Measurements from ENCODE around the gene PPP1R14B.

The PPP1R14B gene

DNA sequence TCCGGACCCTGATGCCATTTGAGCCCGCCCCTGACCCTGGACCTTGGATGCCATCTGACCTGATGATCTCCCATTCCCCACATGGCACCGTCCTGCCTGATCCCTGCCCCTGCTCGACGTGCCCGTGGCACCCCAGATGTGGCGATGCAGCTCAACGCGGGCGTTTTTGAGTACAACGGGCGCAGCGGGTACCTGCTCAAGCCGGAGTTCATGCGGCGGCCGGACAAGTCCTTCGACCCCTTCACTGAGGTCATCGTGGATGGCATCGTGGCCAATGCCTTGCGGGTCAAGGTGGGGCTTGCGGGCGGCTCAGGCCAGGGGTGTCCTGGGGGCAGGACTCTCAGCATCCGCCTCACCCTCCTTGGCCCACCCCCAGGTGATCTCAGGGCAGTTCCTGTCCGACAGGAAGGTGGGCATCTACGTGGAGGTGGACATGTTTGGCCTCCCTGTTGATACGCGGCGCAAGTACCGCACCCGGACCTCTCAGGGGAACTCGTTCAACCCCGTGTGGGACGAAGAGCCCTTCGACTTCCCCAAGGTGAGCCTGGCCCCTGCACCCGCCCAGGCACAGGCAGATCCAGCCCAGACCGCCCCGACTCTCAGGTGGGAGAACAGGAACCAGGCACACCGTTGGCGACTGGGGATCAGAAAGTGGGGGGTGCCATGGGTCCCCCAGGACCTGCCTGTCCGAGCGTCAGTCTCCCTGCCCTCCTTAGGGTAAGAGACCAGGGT is 15.7 kb upstream of the PPP1R14B start:
- in situ Hi-C loops (cut with MboI; ENCODE audit: low sequenced_read_pairs), result no loop called here

DNA sequence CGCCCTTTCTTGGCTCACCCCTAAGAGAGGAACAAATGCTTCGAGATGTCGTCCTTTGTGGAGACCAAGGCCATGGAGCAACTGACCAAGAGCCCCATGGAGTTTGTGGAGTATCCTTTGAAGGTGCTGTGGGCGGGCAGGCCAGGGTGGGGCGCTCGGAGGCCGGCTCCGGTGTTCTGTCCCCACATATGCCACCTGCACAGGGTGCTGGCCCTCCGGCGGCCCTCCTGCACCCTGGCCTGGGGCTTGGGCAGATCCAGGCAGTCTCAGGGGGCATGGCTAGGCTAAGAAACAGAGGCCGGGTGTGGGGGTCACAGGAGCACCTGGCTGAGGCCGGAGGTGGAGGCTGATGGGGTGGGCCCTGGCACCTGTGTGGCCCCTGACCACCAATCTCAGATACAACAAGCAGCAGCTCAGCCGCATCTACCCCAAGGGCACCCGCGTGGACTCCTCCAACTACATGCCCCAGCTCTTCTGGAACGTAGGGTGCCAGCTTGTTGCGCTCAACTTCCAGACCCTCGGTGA is 14.9 kb upstream of the PPP1R14B start:
- in situ Hi-C loops (cut with MboI; ENCODE audit: low sequenced_read_pairs), result no loop called here

DNA sequence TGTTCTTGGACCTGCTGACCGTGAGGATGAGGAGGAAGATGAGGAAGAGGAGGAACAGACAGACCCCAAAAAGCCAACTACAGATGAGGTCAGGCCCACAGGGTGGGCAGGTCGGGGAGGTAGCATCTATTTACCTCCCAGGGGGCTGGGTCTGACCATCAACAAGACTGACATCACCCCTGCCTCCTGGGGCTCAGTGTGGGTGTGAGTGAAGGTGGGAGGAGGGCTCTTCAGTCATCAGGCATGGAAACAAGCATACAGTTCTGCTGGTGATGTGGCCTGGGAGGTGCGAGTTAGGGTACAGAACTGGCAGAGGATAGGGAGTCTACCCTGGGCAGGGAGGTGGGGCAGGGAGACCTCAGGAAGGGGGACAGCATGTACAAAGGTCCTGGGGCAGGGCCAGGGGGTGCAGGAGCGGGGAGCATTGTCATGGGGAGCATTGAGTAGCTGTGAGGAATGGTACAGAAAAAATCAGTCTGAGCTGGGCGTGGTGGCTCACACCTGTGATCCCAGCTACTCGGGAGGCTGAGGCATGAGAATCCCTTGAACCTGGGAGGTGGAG is 13.5 kb upstream of the PPP1R14B start:
- in situ Hi-C loops (cut with MboI; ENCODE audit: low sequenced_read_pairs), result no loop called here

DNA sequence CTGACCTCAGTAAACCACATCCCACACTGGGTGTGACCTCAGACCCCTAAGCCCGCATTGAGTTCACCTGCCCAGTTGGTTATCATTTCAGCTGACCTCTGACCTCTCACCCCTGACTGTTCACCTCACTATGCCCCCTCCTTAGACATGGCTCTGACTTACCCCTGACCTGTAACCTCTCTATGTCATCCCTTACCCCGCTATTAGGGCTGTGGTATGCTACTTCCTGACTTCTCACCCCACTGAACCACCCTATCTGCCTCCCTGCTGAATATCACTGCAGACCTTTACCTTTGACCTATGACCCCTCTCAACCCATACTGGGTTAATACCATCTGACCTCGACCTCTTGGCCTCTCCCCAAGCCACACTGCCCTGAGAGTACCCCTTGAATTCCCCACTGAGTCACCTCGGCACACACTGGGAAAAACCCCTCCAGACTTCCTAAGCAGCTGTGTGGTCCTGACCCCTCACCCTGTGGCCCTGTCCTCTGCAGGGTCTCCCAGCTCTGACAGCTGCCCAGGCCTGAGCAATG is 12.9 kb upstream of the PPP1R14B start:
- in situ Hi-C loops (cut with MboI; ENCODE audit: low sequenced_read_pairs), result no loop called here

DNA sequence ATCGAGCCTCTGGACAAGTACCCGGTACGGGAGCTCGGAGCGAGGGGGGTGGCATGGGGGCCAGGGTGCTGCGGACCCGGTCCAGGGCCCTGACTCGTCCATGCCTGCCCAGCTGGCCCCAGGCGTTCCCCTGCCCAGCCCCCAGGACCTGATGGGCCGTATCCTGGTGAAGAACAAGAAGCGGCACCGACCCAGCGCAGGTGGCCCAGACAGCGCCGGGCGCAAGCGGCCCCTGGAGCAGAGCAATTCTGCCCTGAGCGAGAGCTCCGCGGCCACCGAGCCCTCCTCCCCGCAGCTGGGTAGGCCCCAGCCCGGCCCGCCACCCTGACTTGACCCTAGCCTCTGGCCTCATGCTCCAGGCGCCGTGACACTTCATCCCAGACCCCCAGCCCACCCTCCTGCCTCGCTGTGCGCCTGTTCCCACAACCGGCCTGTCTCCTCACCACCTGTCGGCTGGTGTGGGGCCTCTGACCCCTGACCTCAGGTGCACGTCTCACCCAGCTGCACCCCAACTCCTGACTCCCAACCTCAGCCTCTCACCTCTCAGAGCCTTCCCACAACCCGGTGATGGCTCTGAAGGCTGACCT is 12.3 kb upstream of the PPP1R14B start:
- in situ Hi-C loops (cut with MboI; ENCODE audit: low sequenced_read_pairs), result no loop called here

DNA sequence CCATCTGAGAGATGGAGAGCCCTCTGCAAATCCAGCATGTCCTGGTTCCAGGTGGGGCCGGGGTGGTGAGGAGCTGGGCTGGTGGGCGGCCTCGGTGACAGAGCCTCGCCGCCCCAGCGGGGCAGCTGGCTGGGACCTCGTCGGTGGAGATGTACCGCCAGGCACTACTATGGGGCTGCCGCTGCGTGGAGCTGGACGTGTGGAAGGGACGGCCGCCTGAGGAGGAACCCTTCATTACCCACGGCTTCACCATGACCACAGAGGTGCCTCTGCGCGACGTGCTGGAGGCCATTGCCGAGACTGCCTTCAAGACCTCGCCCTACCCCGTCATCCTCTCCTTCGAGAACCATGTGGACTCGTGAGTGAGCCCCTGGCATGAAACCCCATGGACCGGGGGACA is 11.6 kb upstream of the PPP1R14B start:
- in situ Hi-C loops (cut with MboI; ENCODE audit: low sequenced_read_pairs), result no loop called here

DNA sequence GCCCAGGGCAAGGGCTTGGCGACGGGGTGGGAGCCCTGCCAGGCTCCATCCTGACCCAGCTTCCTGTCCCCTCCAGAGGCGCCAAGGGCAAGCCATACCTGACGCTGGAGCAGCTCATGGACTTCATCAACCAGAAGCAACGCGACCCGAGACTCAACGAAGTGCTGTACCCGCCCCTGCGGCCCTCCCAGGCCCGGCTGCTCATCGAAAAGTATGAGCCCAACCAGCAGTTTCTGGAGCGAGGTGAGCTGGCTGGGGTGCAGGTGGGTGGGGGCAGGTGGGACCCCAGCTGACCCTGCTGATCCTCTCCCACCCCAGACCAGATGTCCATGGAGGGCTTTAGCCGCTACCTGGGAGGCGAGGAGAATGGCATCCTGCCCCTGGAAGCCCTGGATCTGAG is 9.6 kb upstream of the PPP1R14B start:
- in situ Hi-C loops (cut with MboI; ENCODE audit: low sequenced_read_pairs), result no loop called here

DNA sequence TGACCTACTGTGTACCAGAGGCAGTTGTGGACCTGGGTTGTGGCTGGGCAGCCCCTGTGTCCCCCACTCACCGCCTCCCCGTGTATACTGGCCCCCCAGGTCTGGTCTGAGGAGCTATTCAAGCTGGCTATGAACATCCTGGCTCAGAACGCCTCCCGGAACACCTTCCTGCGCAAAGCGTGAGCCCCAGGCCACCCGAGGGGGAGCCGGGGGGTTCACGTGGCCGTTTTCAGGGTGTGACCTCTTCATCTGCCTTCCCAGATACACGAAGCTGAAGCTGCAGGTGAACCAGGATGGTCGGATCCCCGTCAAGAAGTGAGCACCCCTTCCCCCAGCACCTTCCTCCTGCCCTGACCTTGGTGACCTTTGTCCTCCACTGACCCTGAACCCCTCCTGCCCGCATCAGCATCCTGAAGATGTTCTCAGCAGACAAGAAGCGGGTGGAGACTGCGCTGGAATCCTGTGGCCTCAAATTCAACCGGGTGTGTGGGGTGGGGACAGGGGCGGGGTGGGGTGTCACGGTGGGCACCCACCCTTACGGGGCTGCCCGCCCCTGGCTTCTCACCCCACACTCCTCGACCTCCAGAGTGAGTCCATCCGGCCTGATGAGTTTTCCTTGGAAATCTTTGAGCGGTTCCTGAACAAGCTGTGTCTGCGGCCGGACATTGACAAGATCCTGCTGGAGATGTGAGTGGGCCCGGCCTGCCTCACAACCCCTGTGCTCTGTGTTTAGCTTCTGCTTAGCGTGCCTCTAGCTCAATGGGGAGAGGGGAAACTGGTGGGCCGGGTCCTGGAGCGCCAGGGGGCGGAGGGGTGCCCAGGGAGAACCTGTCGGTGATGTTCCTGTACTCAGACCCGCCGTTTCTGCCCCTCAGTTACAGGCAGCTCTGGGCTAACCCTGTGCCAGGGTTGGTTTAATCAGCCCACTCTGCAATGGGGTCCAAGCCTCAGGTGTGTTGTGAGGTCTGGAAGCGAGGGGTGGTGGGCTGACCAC is 8.7 kb upstream of the PPP1R14B start:
- in situ Hi-C loops (cut with MboI; ENCODE audit: low sequenced_read_pairs), result no loop called here

DNA sequence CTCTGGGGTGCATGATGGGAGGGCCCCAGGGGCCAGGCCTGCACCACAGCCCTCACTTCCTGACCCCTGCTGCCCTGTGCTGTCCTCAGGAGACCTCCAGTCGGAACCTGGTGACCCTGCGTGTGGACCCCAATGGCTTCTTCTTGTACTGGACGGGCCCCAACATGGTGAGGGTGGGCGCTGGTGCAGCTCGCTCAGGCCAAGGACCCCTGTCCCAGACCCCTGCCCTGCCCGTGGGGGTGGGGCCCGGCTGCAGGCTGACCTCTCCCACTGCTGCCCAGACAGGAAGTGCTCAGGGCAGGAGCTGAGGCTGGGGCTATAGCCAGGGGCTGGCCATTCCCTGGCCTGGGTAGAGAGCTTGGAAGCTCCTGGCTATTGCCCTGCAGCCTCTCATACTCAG is 7.6 kb upstream of the PPP1R14B start:
- in situ Hi-C loops (cut with MboI; ENCODE audit: low sequenced_read_pairs), result no loop called here

DNA sequence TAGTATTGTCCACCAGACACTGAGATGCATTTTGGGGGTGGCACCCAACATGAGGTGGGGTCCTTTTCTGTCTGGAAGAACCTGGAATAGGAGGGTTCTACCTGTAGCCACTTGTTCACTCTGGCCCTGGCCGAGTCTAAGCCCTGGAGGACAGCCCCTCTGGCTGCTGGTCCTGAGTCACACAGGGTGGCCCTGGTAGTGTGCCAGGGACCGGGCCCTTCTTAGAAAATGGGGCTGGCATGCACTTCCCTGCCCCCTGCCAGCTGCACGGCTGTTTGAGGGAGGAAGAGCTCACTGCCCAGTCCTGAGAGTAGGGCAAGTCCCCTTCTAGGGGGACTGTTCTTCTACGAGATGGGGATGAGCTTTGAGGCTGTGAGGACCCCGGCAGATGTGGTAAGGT is 6.7 kb upstream of the PPP1R14B start:
- in situ Hi-C loops (cut with MboI; ENCODE audit: low sequenced_read_pairs), result no loop called here

DNA sequence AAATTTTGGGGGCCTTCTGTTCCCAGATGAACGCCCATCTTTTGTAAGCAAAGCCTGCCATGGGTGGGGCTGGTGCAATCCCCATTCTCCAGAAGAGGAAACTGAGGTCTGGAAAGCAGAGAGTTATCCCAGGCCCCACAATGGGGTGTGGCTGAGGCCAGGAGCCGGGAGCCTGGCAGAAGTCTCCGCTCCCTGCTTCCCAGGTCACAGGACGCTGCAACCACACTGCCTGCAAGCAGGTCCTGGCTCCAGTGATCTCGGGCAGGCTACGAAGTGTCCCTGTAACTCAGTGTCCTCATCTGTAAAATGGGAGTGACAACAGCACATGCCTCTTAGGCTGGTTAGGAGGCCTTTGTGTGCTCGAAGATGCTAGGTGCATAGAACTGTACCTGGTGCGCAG is 6.3 kb upstream of the PPP1R14B start:
- in situ Hi-C loops (cut with MboI; ENCODE audit: low sequenced_read_pairs), result no loop called here

DNA sequence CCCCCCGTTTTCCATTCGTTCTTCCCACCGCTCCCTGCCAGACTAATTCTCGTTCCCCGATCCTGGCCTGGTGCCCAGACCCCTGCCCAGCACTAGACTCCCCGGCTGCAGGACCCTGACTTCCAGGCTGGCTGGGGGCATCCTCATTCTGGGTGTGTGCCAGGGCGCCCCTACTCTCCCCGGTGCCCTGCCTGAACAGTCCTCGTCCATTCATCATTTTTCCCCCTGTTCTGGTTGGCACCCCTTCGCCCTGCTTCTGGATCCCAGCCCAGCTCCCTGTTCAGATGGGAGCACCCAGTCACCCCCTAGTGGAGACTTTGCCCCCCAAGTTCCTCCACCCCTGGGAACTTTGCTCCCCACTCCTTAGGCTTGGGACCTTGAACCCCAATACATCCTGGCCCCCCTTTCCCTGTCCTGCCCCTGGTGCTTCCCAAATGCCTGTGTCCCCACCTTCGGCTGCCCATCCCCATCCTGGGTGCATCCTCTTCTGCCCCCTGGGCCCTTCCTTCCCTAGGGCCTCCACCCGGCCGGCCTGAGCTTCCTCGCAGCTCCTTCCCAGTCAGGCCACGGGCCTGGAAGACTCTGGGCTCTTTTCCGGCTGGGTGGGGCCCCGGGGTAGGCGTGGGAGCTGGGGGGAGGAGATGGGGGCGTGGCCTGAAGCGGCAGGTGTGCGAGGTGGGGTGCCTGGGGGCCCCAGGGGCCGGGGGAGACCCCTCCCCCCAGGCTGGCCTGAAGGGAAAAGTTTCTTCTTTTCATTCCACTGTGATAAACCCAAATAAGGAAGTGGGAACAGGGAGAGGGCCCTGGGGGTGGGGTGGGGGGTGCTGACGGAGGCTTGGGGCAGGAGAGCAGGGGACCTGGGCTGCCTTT is 5.5 kb upstream of the PPP1R14B start:
- in situ Hi-C loops (cut with MboI; ENCODE audit: low sequenced_read_pairs), result no loop called here

DNA sequence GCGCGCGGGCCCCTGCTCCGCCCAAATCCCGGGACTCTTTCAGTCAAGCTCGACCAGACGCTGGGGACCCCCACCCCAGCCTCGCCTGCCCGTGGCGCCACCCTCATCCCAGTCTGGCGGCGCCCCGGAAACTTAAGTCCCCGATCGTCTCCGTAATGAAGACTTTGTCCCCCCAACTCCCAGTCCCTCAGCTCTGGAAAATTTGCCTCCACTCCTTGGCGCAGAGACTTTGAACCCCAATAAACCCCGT is 4.9 kb upstream of the PPP1R14B start:
- in situ Hi-C loops (cut with MboI; ENCODE audit: low sequenced_read_pairs), result no loop called here

DNA sequence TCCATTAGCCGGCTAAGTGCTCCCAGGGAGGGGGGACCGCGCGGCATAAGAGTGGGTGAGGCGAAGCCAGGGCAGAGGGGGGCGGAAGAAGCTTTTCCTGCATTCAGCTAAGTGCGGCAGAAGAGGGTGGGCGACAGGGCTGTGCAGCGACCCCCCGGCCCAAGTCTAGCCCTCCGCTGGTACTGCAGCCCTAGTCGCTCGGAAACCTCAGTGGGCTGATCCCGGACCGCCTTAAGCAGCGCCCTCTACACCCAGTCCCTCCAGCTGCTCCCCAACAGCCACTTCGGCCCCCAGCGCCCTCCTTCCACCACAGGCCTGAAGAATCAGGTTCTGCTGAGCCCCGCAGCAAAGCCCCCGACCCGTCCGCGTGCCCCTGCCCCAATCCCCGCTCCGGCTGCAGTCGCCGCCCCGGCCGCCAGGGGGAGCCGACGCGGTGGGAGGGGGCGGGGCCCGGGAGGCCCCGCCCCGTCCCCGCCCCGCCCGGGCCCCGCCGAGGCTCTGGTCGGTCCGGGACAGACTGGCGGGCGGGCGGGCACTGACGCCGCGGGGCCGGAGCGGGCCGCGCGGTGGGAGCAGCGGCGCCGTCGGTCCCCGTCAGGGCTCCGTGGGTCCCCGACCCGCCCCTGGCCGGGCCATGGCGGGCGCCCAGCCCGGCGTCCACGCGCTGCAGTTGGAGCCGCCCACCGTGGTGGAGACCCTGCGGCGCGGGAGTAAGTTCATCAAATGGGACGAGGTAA is 4.4 kb upstream of the PPP1R14B start, which contains the start of gene PLCB3:
Gene PLCB3 (plus strand): TSS at position 515 of the 737 bp plus-strand sequence. CDS start 120 bp downstream, at position 635.
- in situ Hi-C loops (cut with MboI; ENCODE audit: low sequenced_read_pairs), result no loop called here

DNA sequence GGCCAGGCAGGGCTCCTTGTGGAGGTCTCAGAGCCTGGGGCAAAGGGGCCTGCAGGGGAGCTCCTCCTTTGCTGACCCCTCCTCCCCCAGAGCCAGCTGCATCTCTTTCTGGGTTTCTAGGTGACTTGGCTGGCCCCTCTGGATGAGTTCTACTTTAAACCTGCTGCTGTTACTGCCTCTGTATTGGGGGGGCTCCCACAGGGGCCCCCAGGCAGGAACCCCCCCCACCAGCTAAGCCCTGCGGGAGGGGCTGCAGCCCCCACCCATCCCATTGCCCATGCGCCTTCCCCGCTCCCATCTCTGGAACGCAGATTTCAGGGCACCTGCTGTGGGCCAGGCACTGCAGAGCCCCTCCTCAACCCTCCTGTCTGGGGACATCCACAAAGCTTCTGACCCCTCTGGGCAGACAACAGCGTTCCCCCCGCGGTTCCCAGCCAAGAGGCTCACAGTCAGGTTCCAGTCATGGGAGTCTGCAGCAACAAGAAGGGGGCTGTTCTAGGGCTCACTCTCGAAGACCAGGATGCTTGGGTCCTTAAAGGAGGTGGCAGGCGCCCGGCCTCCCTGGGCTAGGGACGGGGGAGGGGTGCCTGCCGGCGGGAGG is 3.8 kb upstream of the PPP1R14B start:
- in situ Hi-C loops (cut with MboI; ENCODE audit: low sequenced_read_pairs), result no loop called here

DNA sequence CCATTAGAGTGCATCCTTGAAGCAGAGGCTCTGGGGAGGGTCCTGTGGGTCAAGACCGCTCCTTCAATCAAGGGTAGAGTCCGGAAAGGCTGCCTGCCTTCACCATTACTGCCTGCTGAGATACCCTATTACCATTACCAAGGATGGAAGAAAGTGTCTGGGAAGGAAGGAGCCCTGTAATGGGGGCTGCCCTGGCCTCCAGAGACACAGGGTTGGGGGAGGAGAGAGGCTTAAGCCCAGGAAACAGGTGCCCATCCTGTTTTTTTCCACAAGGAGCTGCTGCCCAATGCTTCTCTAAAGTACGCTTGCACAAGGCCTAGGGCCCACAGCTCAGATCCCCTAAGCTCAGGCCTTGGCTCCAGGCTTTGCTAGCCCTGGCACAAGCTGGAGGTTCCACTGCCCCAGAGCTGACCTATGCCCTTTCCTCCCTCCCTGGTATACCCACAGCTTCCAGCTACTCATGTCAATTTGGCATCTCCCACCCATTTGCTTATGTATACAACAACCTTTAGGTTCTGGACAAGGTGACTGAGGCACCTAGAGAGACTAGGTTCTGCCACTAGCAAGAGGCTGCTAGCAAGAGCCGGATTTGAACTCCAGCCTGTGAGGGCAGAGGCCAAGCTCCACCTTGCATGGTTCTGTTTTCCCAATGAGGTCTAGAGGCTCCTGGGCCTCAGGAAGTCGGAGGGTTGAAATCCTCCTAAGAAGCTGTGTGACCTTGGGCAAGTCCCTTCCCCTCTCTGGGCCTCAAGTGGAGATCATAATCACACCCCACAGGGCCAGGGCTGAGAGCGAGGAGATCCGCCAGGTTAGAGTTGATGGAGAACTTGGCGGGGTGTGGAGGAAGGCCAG is 3.0 kb upstream of the PPP1R14B start:
- in situ Hi-C loops (cut with MboI; ENCODE audit: low sequenced_read_pairs), result no loop called here

DNA sequence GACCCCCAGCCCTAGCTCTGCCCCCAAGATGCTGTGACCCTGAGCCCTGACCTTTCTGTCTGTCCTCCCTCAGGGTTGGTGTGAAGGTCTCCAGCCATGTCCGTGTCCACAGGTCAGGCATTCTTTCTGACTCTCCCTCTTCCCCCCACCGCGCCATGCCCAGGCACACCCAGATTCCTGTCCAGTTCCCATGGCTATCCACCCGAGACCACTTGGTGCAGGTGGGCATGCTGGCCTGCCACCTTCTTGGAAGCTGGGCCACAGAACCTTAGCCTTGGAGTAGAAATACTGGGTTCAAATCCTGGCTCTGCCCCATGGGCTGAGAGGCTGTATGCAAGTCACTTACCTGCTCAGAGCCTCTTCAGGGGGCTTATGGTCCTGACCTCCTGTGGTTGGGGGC is 2.3 kb upstream of the PPP1R14B start:
- in situ Hi-C loops (cut with MboI; ENCODE audit: low sequenced_read_pairs), result no loop called here

DNA sequence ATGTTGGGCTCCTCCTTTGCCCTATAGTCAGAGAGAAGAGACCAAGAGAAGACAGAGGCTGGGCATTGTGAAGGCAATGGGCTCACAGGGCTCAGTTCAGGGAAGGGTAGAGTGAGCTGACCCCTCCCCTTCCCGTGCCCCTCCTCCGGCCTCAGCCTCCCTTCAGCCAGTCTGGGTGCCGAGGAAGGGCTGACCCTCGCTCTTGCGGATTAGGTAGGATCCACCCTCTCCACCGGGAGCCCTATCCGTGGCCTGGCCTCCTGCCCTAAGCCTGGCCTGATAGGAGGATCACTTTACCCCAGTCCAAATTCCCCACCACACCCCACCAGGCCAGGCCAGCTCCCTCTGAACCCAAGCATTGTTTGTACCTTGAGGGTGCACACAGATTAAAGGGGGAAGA is 1.8 kb upstream of the PPP1R14B start:
- in situ Hi-C loops (cut with MboI; ENCODE audit: low sequenced_read_pairs), result no loop called here

Data from HL-60/S4 (cell line).